Esophagus muscularis mucosa (tissue), 4 donors: Measurements from ENCODE around the gene MRPL39. TPM values are rescaled to one million over a fixed set of nuclear protein-coding genes. Genes with fewer than 3 reads are reported as not detected.
A peak's percentile ranks its signal among the peaks of the same experiment; 100 is the strongest.

Source experiments
- DNase-seq: peaks from one replicate; pipeline ENCODE4 v3.0.0-alpha.2; 2017; ENCODE audit errors: extremely low spot score
- H3K27ac ChIP-seq, 4 donors: fragments of 200-600 bp; sonication (generic); replicated peaks in 1 of 4; 1 replicate in 3 of 4; 2 replicates in 1 of 4; pipeline ENCODE4 v1.5.1; 2016 to 2019; ENCODE audit warnings: mild to moderate bottlenecking in 1 of 4
- H3K27me3 ChIP-seq, 4 donors: fragments of 200-600 bp; sonication (generic); one replicate each; pipeline versions ENCODE4 v1.5.1 to v1.6.0; 2016 to 2019
- H3K36me3 ChIP-seq, 4 donors: fragments of 200-600 bp; sonication (generic); one replicate each; pipeline ENCODE4 v1.5.1; 2016 to 2019
- H3K4me1 ChIP-seq, 4 donors: fragments of 200-600 bp; sonication (generic); one replicate each; pipeline ENCODE4 v1.5.1; 2016 to 2019
- H3K4me3 ChIP-seq, 4 donors: fragments of 200-600 bp; sonication (generic); 1 replicate in 2 of 4; 2 replicates in 2 of 4; pipeline ENCODE4 v1.5.1; 2016 to 2019; ENCODE audit warnings: mild to moderate bottlenecking in 4 of 4, moderate library complexity in 1 of 4
- H3K9me3 ChIP-seq, 4 donors: fragments of 200-600 bp; sonication (generic); 1 replicate in 3 of 4; 2 replicates in 1 of 4; pipeline ENCODE4 v1.5.1; 2016 to 2019
- EP300 ChIP-seq: sonication (generic); formaldehyde crosslinking; IDR thresholded peaks from one replicate; pipeline ENCODE4 v1.6.1; 2017; ENCODE audit warnings: antibody characterized with exemption
- POLR2A ChIP-seq: fragments of 450-650 bp; IDR thresholded peaks from one replicate; pipeline ENCODE4 v1.6.1; 2017; ENCODE audit warnings: antibody characterized with exemption, moderate library complexity, mild to moderate bottlenecking, low read depth
- POLR2AphosphoS5 ChIP-seq, 2 donors: sonication (generic); formaldehyde crosslinking; IDR thresholded peaks; one replicate each; pipeline ENCODE4 v1.6.1; 2017; ENCODE audit warnings: antibody characterized with exemption in 2 of 2
- WGBS: methylation state at CpG from one replicate; pipeline ENCODE4 v1.1.5; 2018; 5-methylcytosine and 5-hydroxymethylcytosine counted together
- intact Hi-C: fragments of 100-400 bp; cut with DNase I; formaldehyde crosslinking; loops from one replicate; pipeline ENCODE4 v1.15.1; 2023
- total RNA-seq, 4 donors: library from RNA; depleted of rRNA; stranded (reverse); fragments of >200 nt; gene quantifications; one replicate each; pipeline versions ENCODE4 v1.1.0 to v1.2.1, GENCODE V29; 2016
- TF ChIP-seq, protein P1 (sequence below), 3 experiments: fragments of 200-600 bp in 2 of 3; fragments of 450-650 bp in 1 of 3; sonication (generic) in 2 of 3; IDR thresholded peaks; one replicate each; pipeline ENCODE4 v1.5.1; 2017 to 2019; ENCODE audit warnings: antibody characterized with exemption in 3 of 3, mild to moderate bottlenecking in 2 of 3, moderate library complexity in 1 of 3

MRPL39 gene
- total RNA-seq, 4 donors from 2014 or later, result 22.0 to 31.8 (median 27.4) TPM

DNA sequence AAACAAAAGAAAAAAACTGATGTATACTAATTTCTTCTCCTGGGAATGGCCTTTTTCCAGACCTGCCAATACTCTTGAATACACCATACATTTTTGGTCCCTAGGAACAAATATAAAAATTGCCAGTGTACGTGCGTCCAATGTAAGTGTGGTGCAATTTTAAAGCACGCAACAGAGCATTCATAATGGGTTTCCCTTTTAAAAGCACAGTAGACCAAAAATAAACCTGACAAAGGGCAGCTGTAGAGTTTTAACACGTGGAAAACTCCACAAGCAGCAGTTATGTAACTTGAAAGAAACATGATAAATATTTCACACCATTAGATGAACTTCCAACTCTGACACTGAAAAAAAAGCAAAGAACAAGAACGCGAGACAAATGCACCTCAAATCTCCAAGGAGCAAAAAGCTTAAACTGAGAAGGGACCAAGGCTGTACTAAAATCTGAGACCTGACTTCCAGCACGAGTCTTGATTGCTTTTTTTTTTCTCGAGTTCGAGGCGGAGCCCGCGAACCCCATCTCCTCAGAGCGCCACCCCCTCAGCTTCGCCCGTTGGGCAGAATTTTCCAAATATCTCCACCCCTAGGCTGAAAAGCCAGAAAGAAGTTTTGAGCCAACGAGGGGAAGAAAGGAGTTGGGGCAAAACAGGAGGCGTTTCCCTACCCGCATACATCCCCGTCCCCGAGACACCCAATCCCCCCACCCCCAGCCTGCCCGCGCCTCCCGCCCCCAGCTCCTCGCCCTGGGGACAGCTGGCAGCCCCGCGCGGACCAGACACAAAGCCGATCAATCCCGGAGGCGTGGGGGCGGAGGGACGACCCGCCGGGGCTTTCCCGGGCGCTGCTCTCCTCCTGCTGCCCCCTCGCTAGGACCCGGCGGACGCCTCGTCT lies 31.6 kb upstream of the MRPL39 start, which contains the start of gene JAM2:
TSS of gene JAM2 (plus strand) at position 599 of the 891 bp plus-strand sequence. CDS start 564 bp downstream, outside the sequence.
- Histone ChIP-seq H3K4me3 (peak within 1 kb of the TSS; percentile 76 to 90 (median 86)), H3K4me1 (peaks cover 10 to 35% (median 17%) of the 10 kb centered on the region in 4 donors), H3K27ac (peak within 1 kb of the TSS; percentile 93 to 97 (median 94)), H3K27me3 (no peaks in the 10 kb centered on the region), H3K36me3 (no peaks in the 10 kb centered on the region), H3K9me3 (no peaks in the 10 kb centered on the region)
- WGBS, result 1% methylated on average over 29 of the region's 41 CpGs
- TF ChIP-seq EP300, result no peak
- TF ChIP-seq POLR2AphosphoS5 (IDR thresholded peaks at IDR 0.05), result peak; percentile 47 to 56
- DNase-seq, result no peak
- intact Hi-C loops, result loop anchor here (2.0 kb wide), 1 partner anchor 30 kb away; no protein-coding TSS in a partner anchor

DNA sequence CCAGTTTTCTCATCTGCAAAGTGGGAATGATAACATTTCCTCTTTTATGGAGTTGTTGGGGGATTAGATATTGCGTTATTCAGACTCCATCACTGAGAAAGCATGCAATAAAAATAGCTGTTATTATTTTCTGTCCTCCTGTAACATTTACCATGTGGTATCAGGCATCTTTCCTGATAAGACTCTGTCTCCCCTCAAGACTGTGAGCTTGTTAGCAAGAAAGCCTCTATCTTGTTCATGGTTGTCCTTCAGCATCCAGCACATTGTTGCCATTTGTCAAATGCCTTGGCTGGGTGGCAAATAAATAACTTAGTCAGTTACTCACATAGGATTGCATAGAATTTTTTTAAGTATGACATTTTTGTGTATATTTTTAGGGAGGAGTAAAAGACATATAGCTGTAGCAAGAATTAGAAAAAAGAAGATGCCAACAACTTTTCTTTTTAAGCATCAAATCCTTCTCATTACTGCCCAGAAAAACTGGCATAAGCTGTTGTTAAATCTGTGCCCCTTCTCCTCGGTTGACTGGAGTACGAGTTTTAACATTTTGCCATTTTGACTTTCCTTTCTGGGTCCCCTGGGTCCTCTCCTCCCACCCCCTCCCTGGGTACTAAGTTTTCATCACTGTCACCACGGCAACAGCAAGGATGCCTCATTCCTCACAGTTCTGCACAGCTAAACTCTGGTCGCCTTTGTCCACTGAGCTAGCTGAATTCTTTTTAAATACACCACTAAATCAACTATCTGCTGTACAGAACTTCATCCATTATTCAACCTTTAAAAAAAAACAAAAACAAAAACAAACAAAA lies 30.8 kb upstream of the MRPL39 start:
- Histone ChIP-seq H3K9me3 (no peaks in the 10 kb centered on the region), H3K4me1 (peaks cover 10 to 32% (median 17%) of the 10 kb centered on the region in 4 donors), H3K36me3 (no peaks in the 10 kb centered on the region), H3K4me3 (peak overlapping the region; percentile 76 to 90 (median 86)), H3K27ac (peak overlapping the region; percentile 93 to 97 (median 94)), H3K27me3 (no peaks in the 10 kb centered on the region)
- intact Hi-C loops, result loop anchor here (2.0 kb wide), 1 partner anchor 29 kb away; no protein-coding TSS in a partner anchor
- no peak for TF ChIP-seq POLR2A
- TF ChIP-seq EP300, result no peak
- TF ChIP-seq, protein P1, sequence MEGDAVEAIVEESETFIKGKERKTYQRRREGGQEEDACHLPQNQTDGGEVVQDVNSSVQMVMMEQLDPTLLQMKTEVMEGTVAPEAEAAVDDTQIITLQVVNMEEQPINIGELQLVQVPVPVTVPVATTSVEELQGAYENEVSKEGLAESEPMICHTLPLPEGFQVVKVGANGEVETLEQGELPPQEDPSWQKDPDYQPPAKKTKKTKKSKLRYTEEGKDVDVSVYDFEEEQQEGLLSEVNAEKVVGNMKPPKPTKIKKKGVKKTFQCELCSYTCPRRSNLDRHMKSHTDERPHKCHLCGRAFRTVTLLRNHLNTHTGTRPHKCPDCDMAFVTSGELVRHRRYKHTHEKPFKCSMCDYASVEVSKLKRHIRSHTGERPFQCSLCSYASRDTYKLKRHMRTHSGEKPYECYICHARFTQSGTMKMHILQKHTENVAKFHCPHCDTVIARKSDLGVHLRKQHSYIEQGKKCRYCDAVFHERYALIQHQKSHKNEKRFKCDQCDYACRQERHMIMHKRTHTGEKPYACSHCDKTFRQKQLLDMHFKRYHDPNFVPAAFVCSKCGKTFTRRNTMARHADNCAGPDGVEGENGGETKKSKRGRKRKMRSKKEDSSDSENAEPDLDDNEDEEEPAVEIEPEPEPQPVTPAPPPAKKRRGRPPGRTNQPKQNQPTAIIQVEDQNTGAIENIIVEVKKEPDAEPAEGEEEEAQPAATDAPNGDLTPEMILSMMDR (IDR thresholded peaks at IDR 0.05), result no peak
- no peak for TF ChIP-seq POLR2AphosphoS5 (IDR thresholded peaks at IDR 0.05)
- no peak for DNase-seq
- WGBS, result 43% methylated on average over 5 of the region's 5 CpGs

DNA sequence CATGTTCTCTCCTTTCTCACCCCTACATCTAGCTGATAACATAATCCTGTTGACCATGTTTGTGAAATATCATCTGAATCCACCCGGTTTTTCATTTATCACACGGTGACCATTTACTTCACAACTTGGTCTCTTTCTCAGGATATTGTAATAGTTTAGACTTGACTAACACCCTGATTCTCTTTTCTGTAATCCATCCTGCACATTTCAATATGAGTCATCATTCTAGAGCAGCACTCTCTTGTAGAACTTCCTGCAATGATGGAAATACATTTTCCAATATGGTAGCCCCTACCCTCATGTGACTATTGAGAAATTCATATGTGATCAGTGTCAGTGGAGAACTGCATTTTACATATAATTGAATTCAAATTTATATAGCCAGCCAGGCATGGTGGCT lies 29.4 kb upstream of the MRPL39 start:
- intact Hi-C loops, result no loop called here
- Histone ChIP-seq H3K4me3 (no peak overlapping the region), H3K9me3 (no peaks in the 10 kb centered on the region), H3K4me1 (peaks cover 10 to 25% (median 15%) of the 10 kb centered on the region in 4 donors), H3K36me3 (no peaks in the 10 kb centered on the region), H3K27me3 (no peaks in the 10 kb centered on the region), H3K27ac (no peak overlapping the region)
- DNase-seq, result no peak
- TF ChIP-seq POLR2AphosphoS5 (IDR thresholded peaks at IDR 0.05) (no peak), POLR2A (no peak), EP300 (no peak)
- TF ChIP-seq, protein P1 (IDR thresholded peaks at IDR 0.05), result no peak
- 87% methylated on average over 2 of the region's 2 CpGs for WGBS

DNA sequence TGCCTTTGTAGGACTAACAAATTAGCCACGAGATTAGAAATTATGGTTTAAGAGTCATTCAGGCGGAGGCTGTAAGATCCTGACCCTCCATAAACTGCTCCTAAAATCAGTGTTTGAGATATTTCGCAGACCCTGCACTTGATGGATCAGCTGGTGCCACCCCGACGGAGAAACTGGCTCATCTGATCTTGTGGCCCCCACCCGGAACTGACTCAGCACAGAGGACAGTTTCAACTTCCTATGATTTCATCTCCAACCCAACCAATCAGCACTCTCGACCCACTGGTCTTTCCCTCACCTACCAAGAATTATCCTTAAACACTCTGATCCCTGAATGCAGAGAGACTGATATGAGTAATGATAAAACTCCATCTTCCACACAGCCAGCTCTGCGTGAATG lies 28.0 kb upstream of the MRPL39 start:
- Histone ChIP-seq H3K4me3 (no peak overlapping the region), H3K36me3 (no peaks in the 10 kb centered on the region), H3K9me3 (no peaks in the 10 kb centered on the region), H3K4me1 (peaks cover 6 to 12% (median 11%) of the 10 kb centered on the region in 4 donors), H3K27me3 (no peaks in the 10 kb centered on the region), H3K27ac (no peak overlapping the region)
- intact Hi-C loops, result no loop called here
- no peak for DNase-seq
- TF ChIP-seq, protein P1 (IDR thresholded peaks at IDR 0.05), result no peak
- no peak for TF ChIP-seq POLR2A
- no peak for TF ChIP-seq POLR2AphosphoS5 (IDR thresholded peaks at IDR 0.05)
- TF ChIP-seq EP300, result no peak
- 77% methylated on average over 8 of the region's 8 CpGs for WGBS
